GM18508 (cell line): ENCODE results near the gene HIGD2A.

Experiments used
- ATAC-seq: cut with Tn5 transposase; IDR thresholded peaks from one replicate; pipeline ENCODE4 v1.9.1; 2021; ENCODE audit warnings: moderate number of reproducible peaks; ENCODE audit not compliant: insufficient read depth, unreplicated experiment

The HIGD2A gene

DNA sequence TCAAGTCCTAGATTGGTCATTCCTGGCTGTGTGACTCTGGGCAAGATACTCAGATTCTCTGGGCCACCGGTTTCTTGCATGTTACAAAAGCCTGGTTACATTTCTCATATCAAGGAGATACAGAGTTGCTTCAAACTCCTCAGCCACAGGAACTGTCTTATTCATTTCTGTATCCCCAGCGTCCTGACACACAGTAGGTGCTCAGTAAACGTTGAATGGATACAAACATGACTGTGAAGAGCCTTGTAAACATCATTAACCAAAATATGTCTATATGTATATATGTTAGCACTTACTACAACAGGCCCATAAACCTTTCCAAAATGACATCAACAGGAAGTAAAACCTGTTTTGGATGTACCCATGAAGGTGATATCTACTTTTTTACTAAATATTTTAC is 26.2 kb downstream of the HIGD2A start:
- ATAC-seq: no peak

DNA sequence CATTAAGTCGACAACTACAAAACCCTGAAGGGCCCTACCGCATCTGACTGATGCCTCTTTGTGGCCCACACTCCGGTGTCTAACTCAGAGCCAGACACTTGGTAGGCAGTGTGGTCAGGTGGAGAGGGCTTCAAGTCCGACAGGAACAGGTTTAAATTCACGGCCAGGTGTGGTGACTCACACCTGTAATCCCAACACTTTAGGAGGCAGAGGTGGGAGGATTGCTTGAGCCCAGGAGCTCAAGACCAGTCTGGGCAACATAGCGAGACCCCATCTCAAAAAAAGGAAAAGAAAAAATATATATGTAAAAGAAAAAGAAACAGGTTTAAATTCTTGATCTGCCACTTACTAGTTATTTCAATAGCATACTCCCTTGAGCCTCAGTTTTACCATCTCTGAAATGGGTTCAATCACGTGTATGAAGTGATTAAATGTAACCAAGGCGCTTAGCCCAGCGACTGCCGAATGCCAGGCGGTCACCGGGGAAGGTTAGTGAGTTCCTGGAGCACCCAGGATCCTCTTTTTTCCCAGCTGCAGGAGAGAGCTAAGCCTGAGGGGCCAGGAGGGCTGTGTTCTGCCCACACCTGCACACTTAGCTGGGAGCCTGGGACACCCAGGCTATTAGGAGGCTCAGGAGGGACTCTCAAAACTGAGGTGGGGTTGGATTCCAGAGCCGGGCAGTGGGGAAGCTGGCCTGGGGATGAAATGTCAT is 26.8 kb downstream of the HIGD2A start:
- no peak for ATAC-seq

DNA sequence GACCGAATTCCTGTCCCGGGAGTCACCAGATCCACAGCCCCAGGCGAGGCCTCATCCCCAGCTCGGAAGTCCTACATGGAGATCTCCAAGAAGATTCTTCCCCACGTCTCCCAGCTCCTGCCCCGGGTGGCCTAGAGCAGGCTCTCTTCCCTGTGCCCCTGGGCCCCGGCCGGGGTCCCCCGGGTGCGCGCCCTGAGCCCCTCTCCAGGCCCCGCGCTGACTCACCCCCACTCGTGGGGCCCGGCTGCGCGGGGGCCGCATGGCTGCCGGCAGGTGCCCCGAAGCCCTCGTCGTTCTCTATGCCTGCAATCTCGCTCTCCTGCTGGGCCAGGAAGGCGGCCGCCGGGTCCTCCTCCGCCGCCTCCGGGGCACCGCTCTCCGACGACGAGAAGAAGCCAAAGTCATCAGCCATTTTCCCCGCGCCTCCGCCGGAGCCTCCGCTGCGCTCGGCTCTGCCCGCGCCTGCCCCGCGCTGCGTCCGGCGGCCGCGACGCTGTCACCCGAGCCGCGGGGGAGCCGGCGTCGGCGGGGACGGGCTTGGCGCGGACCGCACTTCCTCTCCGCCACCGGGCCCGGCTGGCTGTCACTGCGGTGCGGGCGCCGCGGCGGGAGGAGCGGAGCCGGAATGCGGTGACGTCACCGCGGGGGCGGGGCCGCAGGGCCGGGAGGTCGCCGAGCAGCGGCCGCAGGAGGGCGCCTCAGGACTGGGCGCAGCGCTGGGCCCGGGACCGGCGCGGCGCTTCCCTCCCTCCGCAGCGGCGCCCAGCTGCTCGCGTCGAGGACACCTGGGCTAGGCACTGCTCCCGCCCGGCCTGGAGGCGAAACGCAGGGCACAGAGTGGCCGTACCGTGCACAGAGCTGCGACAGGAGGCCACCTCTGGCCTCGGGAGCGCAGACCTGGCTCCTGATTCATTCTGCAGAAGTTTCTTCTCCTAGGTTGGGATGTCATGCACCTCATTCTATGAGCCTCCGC is 27.7 kb downstream of the HIGD2A start, which contains the start of gene CLTB:
CLTB (minus strand) TSS at position 588 of the 973 bp plus-strand sequence; CDS start at position 412, 176 bp downstream.
- peak; percentile 69 for ATAC-seq

DNA sequence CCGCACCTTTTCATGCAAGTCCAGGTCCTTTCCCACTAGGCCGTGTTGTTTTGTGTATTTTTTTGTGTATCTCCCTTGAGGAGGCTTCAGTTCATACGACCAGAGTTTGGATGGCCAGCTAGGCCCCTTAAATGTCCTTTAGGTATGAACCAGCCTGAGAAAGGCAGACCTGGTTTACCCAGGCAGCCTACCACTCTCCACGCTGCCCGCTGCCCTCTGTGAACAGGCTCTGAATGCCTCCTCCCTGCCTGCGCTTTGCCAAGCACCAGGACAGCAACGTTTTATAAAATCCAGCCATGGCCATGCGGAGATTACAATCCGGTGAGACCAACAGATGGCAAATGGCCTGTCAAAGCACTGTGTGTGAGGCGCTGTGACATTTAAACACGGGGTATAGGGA is 28.4 kb downstream of the HIGD2A start:
- ATAC-seq: no peak

DNA sequence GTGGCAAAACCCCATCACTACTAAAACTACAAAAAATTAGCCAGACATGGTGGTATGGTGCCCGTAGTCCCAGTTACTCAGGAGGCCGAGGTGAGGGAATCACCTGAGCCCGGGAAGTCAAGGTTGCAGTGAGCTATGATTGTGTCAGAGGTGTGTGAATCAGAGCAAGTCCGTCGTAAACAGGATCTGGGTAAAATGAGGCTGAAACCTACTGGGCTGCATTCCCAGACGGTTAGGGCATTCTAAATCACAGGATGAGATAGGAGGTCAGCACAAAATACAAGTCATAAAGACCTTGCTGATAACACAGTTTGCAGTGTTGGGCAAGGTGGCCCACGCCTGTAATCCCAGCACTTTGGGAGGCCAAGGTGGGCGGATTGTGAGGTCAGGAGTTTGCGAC is 29.7 kb downstream of the HIGD2A start:
- ATAC-seq: no peak

DNA sequence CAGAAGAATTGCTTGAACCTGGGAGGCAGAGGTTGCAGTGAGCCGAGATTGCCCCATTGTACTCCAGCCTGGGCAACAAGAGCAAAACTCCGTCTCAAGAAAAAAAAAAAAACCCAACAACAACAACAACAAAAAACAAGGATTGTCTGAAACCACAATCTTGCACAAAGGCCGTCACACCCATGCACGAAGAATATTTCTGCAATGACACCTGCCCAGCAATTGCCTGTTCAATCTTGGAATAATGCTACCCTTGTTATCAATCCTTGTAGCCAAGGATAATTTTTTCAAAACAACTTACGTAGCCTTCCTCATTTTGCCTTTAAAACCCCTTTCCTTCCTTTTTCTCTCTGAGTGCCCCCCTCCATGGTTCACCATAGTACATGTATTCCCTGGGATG is 31.5 kb downstream of the HIGD2A start:
- no peak for ATAC-seq

DNA sequence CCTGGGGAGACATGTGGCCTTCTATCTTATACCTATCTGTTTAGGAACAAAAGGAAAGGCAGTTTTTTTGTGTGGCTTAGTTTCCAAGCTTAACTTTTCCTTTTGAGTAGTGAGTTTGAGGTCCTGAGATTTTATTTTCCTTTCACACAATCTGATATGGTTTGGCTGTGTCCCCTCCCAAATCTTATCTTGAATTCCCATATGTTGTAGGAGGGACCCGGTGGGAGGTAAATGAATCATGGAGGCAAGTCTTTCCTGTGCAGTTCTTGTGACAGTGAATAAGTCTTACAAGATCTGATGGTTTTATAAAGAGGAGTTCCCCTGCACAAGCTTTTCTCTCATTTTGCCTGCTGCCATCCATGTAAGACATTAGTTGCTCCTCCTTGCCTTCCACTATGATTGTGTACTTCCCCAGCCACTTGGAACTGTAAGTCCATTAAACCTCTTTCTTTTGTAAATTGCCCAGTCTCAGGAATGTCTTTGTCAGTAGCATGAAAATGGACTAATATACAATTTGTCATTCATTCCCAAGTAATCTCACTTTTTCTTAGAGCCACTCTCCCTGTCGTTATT is 32.5 kb downstream of the HIGD2A start:
- ATAC-seq: no peak

DNA sequence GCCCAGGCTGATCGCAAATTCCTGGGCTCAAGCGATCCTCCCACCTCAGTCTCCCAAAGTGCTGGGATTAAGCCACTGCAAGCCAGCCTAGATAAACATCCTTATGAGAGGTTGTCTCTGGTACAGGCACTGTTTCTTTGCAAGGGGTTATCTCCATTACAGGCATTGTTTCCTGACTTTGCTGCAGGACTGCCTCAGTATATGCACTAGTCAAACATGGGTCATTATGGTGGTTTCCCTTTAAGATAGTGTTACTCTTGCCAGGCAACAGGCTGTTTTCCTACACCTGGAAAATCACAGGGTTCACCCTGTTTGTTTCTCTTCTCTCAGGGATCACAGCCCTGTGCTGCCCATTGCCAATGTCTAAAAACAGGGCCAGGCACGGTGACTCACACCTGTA is 35.6 kb downstream of the HIGD2A start:
- ATAC-seq: no peak

DNA sequence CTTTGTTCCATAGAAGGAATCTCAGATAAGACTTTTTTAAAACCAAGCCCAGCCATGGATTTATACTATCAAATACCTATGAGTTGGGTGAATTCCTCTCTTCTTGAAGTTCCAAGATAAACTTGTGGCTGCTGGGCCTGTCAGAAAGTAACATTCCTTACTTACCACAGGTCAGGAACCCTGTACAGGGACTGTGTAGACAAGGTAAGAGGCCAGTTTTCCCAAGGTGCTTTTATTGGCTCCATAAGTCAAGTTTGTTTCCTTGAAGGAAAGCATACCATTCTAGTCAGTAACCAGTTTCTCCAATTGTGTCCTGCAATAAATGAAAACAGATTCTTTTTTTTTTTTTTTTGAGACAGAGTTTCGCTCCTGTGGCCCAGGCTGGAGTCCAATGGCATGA is 36.6 kb downstream of the HIGD2A start:
- no peak for ATAC-seq

DNA sequence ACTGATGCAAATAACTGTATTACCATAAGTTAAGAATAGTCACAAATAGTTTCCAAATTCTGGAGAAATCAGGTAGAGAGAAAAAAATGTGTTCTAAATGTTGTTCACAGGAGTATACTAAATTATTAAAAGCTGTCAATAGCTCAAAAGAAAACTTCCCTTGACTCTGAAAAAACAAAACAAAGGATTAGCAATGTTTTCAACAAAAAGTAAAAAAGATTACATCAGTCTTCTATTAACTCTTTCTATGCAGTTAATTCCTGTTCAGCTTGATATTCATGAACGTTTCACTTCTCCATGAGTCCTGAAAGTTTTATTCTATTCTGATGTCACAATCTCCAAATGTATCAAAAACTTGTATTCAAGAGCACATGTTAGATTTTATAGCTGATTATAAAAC is 37.2 kb downstream of the HIGD2A start:
- no peak for ATAC-seq

DNA sequence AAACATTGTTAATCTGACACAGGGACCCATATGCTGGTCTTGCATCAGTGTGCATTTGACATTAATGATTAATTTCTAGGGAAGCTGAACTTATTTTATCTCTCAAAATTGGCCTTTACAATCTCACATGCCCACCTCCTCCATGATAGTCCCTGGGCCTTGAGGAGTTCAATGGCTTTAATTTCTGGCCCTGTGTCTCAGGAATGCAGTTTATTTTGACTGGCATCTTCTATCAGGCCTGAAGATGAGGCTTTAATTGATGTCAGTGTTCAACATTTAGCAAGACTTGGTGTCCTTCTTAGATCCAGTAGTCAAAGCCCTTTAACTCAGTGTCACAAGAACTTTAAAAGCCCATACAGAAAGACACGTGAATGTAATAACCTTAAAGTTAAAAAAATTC is 38.3 kb downstream of the HIGD2A start:
- ATAC-seq: no peak

DNA sequence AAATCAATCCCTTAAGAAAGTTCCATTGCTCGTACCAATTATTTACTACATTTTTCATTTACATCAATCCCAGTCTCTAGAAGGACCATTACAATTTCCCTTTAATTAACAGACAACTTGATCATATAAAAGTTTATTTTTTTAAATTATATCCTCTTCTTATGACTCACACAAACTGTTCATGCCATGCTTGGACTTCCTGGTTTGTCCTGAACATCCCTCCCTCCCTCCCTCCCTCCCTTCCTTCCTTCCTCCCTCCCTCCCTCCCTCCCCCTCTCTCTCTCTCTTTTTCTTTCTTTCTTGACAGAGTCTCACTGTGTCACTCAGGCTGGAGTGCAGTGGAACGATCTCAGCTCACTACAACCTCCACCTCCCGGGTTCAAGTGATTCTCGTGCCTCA is 39.4 kb downstream of the HIGD2A start:
- no peak for ATAC-seq

DNA sequence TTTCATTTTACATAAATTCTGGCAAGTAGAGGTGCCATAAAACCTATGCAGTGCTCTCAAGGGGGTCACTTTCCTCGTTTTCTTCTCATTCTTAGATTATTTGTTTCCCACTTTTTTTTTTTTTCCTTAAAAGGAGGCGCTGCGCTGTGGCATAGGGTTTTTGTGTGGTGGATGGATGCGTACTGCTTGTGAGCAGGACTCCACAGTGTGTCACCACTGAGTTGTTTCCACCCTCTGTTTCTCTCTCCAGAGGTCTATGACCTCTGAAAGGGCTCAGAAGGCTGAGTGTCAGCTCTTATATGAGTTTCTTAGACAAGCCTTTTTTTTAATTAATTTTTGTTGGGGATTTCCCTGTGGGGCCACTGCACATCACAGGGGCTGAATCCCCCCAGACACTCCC is 41.4 kb downstream of the HIGD2A start:
- ATAC-seq: no peak

DNA sequence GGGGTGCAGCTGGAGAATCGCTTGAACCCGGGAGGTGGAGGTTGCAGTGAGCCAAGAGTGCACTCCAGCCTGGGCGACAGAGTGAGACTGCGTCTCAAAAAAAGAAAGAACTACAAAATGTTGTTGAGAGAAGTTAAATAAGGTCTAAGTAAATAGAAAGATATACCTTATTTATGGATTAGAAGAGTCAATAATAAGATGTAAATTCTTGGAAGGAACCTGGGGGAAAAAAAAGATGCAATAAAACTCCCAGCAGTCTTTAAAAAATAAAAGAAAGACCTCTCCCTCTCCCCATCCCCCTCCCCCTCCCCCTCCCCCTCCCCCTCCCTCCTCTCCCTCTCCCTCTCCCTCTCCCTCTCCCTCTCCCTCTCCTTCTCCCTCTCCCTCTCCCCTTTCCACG is 44.2 kb downstream of the HIGD2A start:
- no peak for ATAC-seq

DNA sequence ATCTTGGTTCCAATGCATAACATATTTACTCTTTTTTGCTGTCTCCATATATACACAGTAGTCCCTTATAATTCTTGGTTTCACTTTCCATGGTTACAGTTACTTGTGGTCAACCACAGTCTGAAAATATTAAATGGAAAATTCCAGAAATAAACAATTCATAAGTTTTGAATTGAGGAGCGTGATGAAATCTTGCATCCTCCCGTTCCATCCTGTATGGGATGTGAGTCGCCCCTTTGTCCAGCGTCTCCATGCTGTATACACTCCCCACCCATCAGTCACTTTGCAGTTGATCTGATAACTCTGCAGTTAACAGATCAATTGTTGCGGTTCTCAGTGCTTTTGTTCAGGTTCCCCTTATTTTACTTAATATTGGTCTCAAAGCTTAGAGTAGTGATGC is 48.1 kb downstream of the HIGD2A start:
- no peak for ATAC-seq

DNA sequence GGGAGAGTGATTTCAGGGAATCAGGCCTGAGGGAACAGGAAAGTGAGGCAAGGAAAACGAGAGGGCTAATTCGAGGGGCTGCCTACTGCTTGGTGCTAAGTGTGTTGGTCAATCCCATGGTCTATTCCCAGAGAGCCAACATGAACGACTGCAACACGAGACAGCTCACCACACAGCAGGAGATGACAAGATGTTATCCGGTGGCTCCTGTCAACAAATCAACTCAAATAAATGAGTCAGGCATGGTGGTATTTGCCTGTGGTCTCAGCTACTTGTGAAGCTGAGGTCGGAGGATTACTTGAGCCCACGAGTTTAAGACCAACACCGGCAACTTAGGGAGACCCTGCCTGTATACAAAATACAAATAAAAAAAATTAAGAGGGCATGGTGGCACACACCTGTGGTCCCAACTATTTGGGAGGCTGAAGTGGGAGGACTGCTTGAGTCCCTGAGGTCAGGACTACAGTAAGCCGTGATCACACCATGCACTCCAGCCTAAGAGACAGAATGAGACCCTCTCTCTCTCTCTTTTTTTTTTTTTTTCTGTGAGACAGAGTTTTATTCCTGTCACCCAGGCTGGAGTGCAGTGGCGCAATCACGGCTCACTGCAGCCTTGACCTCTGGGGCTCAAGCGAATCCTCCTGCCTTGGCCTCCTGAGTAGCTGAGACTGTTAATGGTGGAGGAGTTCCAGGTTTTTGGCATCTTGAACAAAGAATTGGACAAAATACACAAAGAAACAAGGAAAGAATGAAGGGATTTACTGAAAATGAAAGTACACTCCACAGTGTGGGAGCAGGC is 50.6 kb downstream of the HIGD2A start:
- no peak for ATAC-seq
